GM03348 (cell line): Measurements from ENCODE around the gene FAM180A.

Source experiments
- DNase-seq: peaks from one replicate; pipeline ENCODE4 v3.0.0; 2012; ENCODE audit warnings: low spot score

Gene FAM180A

GRCh38 chr7:135683609-135684008, 65.0 kb downstream of the FAM180A start:
- no peak for DNase-seq

GRCh38 chr7:135682191-135682590, 66.4 kb downstream of the FAM180A start:
- DNase-seq, result no peak

GRCh38 chr7:135681762-135682161, 66.9 kb downstream of the FAM180A start:
- DNase-seq, result no peak
